GM19351 (cell line): Measurements from ENCODE around the gene JAK3.
"Not testable (repeated sequence)": the region's sequence is repeated elsewhere in the genome, so short reads cannot be mapped to it uniquely, and the experiment has no call there.

Experiments
- ATAC-seq: cut with Tn5 transposase; IDR thresholded peaks from one replicate; pipeline ENCODE4 v1.9.1; 2021; ENCODE audit warnings: mild to moderate bottlenecking, moderate library complexity; ENCODE audit not compliant: unreplicated experiment

The JAK3 gene

DNA sequence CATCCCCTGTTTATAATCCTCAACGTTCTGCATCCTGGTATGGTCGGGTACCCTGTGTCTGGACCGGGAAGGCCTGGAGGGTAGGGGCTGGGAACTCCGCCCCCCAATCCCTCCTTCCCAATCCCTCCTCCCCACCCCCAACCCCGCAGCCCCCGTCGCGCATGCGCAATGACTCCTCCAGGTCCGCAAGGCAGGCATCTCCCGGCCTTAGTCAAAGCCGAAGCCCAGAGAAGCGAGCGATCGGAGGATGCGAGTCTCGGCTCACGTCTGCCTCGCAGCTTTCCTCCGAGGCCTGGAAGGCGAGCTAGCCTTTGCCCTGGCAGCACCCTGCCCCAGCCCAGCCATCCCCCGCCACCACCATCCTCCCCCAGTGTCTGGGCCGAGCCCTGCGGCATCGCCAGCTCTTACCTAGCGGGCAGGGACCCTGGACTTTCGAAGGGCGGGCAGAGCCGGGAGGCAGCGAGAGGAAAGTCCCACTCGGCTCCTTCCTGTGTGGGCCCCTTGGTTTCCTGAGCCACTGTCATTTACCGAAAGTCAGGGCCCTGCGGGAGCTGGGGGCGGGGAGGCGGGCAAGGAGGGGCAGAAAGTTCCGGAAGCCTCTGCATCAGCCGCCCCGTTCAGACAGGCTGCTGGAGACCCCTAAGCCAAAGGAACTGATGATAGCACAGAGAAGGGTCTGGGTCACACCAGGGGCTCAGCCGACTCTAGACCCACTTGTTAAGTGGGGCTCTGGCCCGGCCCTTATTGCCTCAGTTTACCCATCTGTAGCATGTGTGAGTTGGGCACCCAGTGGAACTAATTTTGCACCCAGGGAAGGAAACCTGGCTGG is at the start of gene JAK3:
Gene JAK3, minus strand, starts transcription at position 445 of the 829 bp plus-strand sequence. CDS start 3,565 bp downstream, outside the sequence.
- ATAC-seq = no peak

DNA sequence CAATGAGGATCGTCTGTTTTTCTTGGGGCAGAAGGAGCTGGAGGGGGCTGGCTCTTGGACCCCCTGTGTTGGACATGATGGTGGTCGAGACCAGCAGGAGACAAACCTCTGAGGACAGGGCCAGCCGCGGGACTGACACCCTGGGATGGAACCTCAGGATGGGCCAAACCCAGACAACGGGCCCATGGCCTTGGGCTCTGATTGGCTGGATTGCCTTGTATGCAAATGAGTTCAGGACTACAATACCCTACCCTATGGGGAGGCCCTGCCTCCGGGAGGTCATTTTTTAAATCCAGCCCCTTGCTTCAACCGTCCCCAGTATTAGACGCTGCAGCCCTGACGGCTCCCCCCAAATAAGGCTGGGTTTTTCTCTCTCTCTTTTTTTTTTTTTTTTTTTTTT is 46.0 kb upstream of the JAK3 start:
- no peak for ATAC-seq

- no peak for ATAC-seq
Measured at GRCh38 chr19:17889609-17890214, 41.9 kb upstream of the JAK3 start.

- no peak for ATAC-seq
Measured at GRCh38 chr19:17888260-17888659, 40.5 kb upstream of the JAK3 start.

- not testable (repeated sequence) for ATAC-seq
Measured at GRCh38 chr19:17887221-17887620, 39.4 kb upstream of the JAK3 start.

DNA sequence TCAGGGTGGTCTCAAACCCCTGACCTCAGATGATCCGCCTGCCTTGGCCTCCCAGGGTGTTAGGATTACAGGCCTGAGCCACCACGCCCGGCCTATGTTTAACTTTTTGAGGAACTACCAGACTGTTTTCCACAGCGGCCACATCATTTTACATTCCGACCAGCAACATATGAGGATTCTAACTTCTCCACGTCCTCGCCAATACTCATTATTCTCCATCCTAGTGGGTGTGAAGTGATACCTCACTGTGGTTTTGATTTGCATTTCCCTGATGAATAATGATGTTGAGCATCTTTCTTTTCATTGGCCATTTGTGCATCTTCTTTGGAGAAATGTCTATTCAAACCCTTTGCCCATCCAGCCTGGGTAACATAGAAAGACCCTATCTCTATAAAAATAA is 38.7 kb upstream of the JAK3 start:
- ATAC-seq = no peak

- no peak for ATAC-seq
Measured at GRCh38 chr19:17883627-17884410, 36.0 kb upstream of the JAK3 start.

- ATAC-seq = no peak
Measured at GRCh38 chr19:17881701-17882100, 33.9 kb upstream of the JAK3 start.

GRCh38 chr19:17879466-17879865 is 31.7 kb upstream of the JAK3 start:
- no peak for ATAC-seq

- no peak for ATAC-seq
Measured at GRCh38 chr19:17877696-17878095, 29.9 kb upstream of the JAK3 start.

DNA sequence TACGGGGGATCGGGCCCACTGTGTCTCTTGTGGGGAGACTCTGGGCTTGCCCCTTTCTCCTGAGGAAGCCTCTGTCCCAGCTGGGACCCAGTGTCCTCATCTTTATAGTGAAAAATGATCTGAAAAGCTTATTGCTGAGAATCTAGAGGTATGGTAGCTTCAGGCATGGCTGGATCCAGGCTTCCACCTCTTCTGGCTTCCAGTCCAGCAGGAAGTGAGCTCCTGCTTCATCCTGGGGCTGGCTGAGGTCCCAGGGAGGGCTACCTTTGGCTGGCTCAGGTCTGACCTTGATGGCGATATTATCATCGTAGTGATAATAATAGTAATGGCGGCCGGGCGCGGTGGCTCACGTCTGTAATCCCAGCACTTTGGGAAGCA is 27.0 kb upstream of the JAK3 start:
- no peak for ATAC-seq

- no peak for ATAC-seq
Measured at GRCh38 chr19:17873786-17874757, 26.3 kb upstream of the JAK3 start.

DNA sequence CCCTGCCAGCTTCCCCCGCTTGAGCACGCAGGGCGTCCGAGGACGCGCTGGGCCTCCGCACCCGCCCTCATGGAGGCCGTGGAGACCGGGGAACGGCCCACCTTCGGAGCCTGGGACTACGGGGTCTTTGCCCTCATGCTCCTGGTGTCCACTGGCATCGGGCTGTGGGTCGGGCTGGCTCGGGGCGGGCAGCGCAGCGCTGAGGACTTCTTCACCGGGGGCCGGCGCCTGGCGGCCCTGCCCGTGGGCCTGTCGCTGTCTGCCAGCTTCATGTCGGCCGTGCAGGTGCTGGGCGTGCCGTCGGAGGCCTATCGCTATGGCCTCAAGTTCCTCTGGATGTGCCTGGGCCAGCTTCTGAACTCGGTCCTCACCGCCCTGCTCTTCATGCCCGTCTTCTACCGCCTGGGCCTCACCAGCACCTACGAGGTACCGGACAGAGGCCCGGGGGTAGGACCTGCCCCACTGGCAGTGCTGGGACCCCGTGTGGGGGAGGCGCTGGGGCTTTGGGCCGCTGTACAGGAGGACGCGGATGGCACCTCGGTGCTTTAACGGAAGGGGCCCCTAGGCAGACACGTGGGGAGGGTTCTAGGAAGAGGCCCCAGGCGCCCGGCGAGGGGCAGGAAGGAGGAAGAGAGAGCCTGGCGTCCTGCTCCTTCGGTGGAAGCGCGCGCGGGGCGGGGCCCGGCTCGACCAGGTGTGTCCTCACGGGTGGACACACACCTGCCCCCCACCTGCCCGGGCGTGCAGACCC is 24.6 kb upstream of the JAK3 start:
- ATAC-seq = no peak

- ATAC-seq = no peak
Measured at GRCh38 chr19:17871878-17872250, 24.1 kb upstream of the JAK3 start, which contains the start of gene SLC5A5. Gene SLC5A5 (plus strand): TSS chr19:17871945. CDS start chr19:17872320, 375 bp downstream.

DNA sequence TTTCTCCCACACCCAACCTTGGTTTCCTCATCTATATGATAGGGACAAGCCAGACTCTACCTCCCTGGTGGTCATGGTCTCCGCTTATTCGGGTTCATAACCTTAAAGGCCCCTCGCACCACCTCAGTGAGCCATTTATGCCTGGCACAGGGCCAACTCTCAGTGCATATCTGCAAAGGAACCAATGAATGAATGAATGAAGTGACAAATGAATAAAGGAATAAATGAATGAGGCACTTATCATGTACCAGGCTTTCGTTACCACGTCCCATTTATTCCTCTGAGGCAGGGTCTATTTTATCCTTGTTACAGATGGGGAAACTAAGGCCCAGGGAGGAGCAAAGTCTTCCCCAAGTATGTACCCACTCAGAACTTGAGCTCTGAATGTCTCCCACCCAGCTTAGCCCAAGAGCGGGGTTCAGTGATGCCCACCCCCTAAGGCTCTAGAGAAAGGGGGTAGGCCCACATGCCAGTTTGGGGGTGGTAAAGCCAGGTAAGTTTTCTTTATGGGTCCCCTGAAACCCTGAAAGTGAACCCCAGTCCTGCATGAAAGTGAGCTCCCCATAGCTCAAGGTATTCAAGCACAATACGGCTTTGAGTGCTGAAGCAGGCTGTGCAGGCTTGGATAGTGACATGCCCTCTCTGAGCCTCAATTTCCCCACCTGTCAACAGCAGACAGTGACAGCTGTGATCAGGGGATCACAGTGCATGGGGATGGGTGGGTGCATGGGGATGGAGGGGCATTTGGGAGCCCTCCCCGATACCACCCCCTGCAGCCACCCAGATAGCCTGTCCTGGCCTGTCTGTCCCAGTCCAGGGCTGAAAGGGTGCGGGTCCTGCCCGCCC is 23.5 kb upstream of the JAK3 start:
- ATAC-seq = no peak

GRCh38 chr19:17869114-17869608 is 21.4 kb upstream of the JAK3 start:
- no peak for ATAC-seq

- no peak for ATAC-seq
Measured at GRCh38 chr19:17868669-17869068, 20.9 kb upstream of the JAK3 start.

DNA sequence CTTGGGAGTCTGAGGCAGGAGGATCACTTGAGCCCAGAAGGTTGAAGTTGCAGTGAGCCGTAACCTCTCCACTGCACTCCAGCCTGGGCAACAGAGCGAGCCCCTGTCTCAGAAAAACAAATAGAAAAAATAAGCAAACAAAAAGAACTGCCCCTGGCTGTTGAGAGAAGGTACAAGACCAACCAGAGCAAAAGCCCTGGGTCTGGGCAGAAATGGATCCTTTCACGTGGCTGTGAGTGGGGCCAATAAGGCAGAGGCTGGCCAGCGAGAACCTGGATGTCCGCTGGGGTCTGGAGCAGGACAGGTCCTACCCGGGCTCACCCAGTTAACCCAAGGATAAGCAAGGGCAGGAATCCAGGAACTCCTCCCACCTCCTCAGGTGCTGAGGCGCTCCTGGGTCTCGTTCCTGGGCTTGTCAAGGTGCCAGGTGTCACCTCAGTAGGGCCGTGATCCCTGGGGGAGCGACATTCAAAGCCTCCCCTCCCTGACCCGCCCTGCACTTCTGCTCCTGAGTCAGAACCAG is 19.2 kb upstream of the JAK3 start:
- no peak for ATAC-seq
